ENCODE results near the gene DOCK7. TPM values are rescaled to one million over a fixed set of nuclear protein-coding genes. Genes with fewer than 3 reads are reported as not detected.

DOCK7 gene
- total and polyA plus RNA-seq, 2 of the 13 experiments (the other 11 are each of a cell fraction or from before 2014, with no cell fraction given), result 45.7 to 67.2 TPM

DNA sequence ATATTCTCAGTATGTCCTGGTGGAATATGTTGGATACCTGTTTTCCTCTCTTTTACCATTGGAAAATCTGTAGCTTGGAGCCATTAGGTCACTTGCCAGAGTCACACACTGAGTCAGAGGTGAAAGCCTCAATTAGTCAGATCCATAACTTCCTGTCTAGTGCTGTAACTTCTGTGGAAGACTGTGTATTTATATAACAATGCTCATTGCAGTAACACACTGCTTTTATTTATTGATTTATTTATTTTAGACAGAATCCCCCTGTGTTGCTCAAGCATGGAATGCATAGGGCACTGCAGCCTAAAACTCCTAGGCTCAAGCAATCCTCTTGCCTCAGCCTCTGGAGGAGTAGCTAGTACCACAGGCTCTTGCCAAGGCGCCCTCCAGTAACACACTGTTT lies 1.3 kb upstream of the DOCK7 start (continued):
- TF ChIP-seq, protein P1, sequence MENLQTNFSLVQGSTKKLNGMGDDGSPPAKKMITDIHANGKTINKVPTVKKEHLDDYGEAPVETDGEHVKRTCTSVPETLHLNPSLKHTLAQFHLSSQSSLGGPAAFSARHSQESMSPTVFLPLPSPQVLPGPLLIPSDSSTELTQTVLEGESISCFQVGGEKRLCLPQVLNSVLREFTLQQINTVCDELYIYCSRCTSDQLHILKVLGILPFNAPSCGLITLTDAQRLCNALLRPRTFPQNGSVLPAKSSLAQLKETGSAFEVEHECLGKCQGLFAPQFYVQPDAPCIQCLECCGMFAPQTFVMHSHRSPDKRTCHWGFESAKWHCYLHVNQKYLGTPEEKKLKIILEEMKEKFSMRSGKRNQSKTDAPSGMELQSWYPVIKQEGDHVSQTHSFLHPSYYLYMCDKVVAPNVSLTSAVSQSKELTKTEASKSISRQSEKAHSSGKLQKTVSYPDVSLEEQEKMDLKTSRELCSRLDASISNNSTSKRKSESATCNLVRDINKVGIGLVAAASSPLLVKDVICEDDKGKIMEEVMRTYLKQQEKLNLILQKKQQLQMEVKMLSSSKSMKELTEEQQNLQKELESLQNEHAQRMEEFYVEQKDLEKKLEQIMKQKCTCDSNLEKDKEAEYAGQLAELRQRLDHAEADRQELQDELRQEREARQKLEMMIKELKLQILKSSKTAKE (CRISPR knock-in tag; IDR thresholded peaks at IDR 0.05; ENCODE audit: borderline replicate concordance), result peak; percentile 22; the same call in 1 of the 2 replicates
- TF ChIP-seq ZMYM4 (CRISPR knock-in tag; IDR thresholded peaks at IDR 0.05) (0 out of 2 replicates have a peak, but pooled peaks have one; percentile 13), ZNF572 (CRISPR knock-in tag; IDR thresholded peaks at IDR 0.05) (no peak), ZNF329 (CRISPR knock-in tag; IDR thresholded peaks at IDR 0.05; ENCODE audit: low read depth) (no peak), GABPA (IDR thresholded peaks at IDR 0.05; ENCODE audit: low read depth, low read length) (no peak), GABPA (CRISPR knock-in tag; IDR thresholded peaks at IDR 0.05; ENCODE audit: low read depth) (peak; percentile 65), SNAI1 (CRISPR knock-in tag; IDR thresholded peaks at IDR 0.05; ENCODE audit: borderline replicate concordance) (no peak), NFYC (CRISPR knock-in tag; IDR thresholded peaks at IDR 0.05) (no peak), ZNF598 (CRISPR knock-in tag; IDR thresholded peaks at IDR 0.05; ENCODE audit: borderline replicate concordance) (no peak), CHD2 (IDR thresholded peaks at IDR 0.05; ENCODE audit: low read depth, low read length) (no peak), ZNF230 (CRISPR knock-in tag; IDR thresholded peaks at IDR 0.05) (no peak), PITX1 (CRISPR knock-in tag; IDR thresholded peaks at IDR 0.05) (no peak), CREB1 (IDR thresholded peaks at IDR 0.05) (no peak), CREB1 (CRISPR knock-in tag; IDR thresholded peaks at IDR 0.05) (peak; percentile 63; the same call in 1 of the 2 replicates), TBL1XR1 (IDR thresholded peaks at IDR 0.05; ENCODE audit: borderline replicate concordance, low read length, partially characterized antibody) (no peak), TCF7 (IDR thresholded peaks at IDR 0.05; ENCODE audit: low read depth) (no peak; the same call in 1 of the 2 replicates), KLF6 (CRISPR knock-in tag; IDR thresholded peaks at IDR 0.05) (no peak)
- TF ChIP-seq, protein P2, sequence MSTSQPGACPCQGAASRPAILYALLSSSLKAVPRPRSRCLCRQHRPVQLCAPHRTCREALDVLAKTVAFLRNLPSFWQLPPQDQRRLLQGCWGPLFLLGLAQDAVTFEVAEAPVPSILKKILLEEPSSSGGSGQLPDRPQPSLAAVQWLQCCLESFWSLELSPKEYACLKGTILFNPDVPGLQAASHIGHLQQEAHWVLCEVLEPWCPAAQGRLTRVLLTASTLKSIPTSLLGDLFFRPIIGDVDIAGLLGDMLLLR (CRISPR knock-in tag; IDR thresholded peaks at IDR 0.05), result no peak
- TF ChIP-seq, protein P3, sequence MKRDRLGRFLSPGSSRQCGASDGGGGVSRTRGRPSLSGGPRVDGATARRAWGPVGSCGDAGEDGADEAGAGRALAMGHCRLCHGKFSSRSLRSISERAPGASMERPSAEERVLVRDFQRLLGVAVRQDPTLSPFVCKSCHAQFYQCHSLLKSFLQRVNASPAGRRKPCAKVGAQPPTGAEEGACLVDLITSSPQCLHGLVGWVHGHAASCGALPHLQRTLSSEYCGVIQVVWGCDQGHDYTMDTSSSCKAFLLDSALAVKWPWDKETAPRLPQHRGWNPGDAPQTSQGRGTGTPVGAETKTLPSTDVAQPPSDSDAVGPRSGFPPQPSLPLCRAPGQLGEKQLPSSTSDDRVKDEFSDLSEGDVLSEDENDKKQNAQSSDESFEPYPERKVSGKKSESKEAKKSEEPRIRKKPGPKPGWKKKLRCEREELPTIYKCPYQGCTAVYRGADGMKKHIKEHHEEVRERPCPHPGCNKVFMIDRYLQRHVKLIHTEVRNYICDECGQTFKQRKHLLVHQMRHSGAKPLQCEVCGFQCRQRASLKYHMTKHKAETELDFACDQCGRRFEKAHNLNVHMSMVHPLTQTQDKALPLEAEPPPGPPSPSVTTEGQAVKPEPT (CRISPR knock-in tag; IDR thresholded peaks at IDR 0.05; ENCODE audit: low read depth), result no peak
- TF ChIP-seq, protein P4, sequence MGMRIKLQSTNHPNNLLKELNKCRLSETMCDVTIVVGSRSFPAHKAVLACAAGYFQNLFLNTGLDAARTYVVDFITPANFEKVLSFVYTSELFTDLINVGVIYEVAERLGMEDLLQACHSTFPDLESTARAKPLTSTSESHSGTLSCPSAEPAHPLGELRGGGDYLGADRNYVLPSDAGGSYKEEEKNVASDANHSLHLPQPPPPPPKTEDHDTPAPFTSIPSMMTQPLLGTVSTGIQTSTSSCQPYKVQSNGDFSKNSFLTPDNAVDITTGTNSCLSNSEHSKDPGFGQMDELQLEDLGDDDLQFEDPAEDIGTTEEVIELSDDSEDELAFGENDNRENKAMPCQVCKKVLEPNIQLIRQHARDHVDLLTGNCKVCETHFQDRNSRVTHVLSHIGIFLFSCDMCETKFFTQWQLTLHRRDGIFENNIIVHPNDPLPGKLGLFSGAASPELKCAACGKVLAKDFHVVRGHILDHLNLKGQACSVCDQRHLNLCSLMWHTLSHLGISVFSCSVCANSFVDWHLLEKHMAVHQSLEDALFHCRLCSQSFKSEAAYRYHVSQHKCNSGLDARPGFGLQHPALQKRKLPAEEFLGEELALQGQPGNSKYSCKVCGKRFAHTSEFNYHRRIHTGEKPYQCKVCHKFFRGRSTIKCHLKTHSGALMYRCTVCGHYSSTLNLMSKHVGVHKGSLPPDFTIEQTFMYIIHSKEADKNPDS (CRISPR knock-in tag; IDR thresholded peaks at IDR 0.05), result 0 out of 2 replicates have a peak, but pooled peaks have one; percentile 49
- TF ChIP-seq, protein P5, sequence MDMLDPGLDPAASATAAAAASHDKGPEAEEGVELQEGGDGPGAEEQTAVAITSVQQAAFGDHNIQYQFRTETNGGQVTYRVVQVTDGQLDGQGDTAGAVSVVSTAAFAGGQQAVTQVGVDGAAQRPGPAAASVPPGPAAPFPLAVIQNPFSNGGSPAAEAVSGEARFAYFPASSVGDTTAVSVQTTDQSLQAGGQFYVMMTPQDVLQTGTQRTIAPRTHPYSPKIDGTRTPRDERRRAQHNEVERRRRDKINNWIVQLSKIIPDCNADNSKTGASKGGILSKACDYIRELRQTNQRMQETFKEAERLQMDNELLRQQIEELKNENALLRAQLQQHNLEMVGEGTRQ (IDR thresholded peaks at IDR 0.05; ENCODE audit: low read depth, low read length), result no peak
- TF ChIP-seq, protein P5 (CRISPR knock-in tag; IDR thresholded peaks at IDR 0.05; ENCODE audit: borderline replicate concordance), result no peak

Data from HepG2 (cell line).